NB4 (cell line): ENCODE results near the gene LAG3.

Source experiments
- DNase-seq: peaks from one replicate; pipeline ENCODE4 v3.0.0; 2010; ENCODE audit warnings: low read depth
- H3K4me3 ChIP-seq: one replicate; pipeline ENCODE4 v1.5.1; 2011; ENCODE audit warnings: mild to moderate bottlenecking, low read depth, low read length, moderate library complexity
- MYC ChIP-seq: IDR thresholded peaks from 2 replicates; pipeline ENCODE4 v1.6.1; 2011; ENCODE audit warnings: low read depth, low read length
- POLR2A ChIP-seq: IDR thresholded peaks from 2 replicates; pipeline ENCODE4 v1.6.1; 2011; ENCODE audit warnings: mild to moderate bottlenecking; ENCODE audit not compliant: insufficient read length; ENCODE audit errors: extremely low read depth
- TF ChIP-seq, protein P1 (sequence below): IDR thresholded peaks from one replicate; pipeline ENCODE4 v1.5.1; 2012; ENCODE audit warnings: low read depth, low read length
- TF ChIP-seq, protein P2 (sequence below): IDR thresholded peaks from 2 replicates; pipeline ENCODE4 v1.6.1; 2011; ENCODE audit warnings: low read depth, low read length

The LAG3 gene

DNA sequence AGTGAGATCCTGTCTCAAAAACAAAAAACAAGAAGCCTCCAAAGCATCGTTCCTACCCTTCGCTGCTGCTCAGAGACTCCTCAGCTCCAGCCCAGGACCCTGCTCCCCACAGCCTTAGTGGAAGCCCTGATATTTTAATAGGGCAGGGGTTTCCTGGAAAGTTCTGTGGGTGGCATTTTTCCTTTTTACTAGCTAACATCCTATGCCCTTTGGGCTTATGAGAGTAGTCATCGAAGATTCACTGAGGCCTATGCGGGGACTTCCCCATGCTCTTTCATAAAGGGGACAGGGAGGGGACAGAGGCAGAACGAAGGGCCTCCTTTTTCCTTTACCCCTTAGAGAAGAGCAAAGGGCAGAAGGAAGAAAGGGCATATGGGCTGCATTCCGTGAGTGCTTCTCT is 8.3 kb downstream of the LAG3 start:
- DNase-seq = no peak

DNA sequence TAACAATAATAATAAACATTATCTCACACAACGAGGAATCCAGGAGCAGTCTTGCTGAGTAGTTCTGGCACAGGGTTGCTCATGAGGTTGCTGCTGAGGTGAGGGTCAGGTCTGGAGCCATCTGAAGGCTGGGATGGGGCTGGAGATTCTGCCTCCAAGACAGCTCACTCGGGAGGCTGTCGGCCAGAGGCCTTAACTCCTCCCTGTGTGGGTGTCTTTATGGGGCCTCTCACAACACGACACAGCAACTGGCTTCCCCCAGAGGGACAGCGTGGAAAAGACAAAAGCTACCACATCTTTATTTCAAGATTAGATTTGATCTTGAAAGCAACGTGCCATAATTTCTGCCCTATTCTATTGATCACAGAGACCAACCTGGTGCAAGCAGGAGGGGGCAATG is 9.8 kb downstream of the LAG3 start:
- TF ChIP-seq, protein P1, sequence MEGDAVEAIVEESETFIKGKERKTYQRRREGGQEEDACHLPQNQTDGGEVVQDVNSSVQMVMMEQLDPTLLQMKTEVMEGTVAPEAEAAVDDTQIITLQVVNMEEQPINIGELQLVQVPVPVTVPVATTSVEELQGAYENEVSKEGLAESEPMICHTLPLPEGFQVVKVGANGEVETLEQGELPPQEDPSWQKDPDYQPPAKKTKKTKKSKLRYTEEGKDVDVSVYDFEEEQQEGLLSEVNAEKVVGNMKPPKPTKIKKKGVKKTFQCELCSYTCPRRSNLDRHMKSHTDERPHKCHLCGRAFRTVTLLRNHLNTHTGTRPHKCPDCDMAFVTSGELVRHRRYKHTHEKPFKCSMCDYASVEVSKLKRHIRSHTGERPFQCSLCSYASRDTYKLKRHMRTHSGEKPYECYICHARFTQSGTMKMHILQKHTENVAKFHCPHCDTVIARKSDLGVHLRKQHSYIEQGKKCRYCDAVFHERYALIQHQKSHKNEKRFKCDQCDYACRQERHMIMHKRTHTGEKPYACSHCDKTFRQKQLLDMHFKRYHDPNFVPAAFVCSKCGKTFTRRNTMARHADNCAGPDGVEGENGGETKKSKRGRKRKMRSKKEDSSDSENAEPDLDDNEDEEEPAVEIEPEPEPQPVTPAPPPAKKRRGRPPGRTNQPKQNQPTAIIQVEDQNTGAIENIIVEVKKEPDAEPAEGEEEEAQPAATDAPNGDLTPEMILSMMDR = no peak
- no peak for TF ChIP-seq MYC
- TF ChIP-seq, protein P2, sequence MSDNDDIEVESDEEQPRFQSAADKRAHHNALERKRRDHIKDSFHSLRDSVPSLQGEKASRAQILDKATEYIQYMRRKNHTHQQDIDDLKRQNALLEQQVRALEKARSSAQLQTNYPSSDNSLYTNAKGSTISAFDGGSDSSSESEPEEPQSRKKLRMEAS = no peak
- TF ChIP-seq POLR2A = no peak
- DNase-seq = no peak
- H3K4me3 ChIP-seq = no peak overlapping the region

More for the DNA sequence above, 8.3 kb downstream of the LAG3 start:
- TF ChIP-seq, protein P2 = no peak
- TF ChIP-seq POLR2A = no peak
- TF ChIP-seq, protein P1 = no peak
- TF ChIP-seq MYC = no peak
- H3K4me3 ChIP-seq = no peak overlapping the region

DNA sequence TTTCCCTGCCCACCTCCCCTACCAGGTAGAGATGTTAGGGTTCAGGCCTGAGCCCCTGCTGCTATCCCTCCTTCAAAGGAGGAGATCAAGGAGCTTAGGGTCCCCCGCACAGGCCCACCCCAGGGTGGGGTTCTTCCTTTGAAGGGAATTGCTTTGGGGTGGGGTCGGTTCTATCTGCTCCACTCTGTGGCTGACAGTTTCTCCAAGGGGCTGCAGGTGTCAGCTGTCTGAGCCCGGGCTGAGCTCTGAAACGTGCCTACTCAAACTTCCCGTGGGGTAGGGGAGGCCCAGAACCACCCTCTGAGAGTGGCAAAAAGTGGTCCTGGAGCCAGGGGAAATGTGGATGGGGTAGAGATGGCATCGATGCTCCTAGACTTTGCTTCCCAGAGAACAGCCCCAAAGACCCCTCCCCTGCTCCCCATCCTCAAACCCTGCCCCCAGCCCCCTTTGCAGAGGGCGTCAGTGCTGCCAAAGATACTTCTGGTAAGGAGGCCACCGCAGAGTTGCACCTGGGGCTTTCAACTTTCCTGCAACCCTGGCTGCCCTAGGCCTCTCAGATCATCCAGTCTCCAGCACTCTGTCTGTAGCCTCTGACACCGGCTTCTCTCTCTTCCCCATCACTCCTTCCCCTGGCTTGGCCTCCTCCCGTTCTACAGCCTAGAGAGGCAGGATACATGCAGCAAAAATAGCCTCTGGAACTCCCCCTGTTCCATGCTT is 10.7 kb downstream of the LAG3 start:
- no peak for DNase-seq
- TF ChIP-seq, protein P2 = no peak
- no peak for TF ChIP-seq POLR2A
- H3K4me3 ChIP-seq = no peak overlapping the region

DNA sequence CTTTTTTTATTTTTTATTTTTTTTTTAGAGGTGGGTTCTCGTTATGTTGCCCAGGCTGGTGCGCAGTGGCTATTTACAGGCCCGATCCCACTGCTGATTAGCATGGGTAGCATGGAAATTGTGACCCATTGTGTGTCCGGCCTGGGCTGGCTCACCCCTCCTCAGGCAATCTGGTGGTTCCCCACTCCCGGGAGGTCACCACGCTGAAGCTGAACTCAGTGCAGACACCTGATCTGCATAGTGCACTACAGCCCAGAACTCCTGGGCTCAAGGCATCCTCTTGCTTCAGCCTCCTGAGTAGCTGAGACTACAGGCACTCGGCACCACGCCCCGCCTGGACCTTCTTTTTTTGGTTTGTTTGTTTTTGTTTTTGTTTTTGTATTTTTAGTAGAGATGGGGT is 11.5 kb downstream of the LAG3 start:
- TF ChIP-seq MYC = no peak
- TF ChIP-seq POLR2A = no peak
- TF ChIP-seq, protein P2 = no peak
- TF ChIP-seq, protein P1 = no peak
- H3K4me3 ChIP-seq = no peak overlapping the region
- no peak for DNase-seq

DNA sequence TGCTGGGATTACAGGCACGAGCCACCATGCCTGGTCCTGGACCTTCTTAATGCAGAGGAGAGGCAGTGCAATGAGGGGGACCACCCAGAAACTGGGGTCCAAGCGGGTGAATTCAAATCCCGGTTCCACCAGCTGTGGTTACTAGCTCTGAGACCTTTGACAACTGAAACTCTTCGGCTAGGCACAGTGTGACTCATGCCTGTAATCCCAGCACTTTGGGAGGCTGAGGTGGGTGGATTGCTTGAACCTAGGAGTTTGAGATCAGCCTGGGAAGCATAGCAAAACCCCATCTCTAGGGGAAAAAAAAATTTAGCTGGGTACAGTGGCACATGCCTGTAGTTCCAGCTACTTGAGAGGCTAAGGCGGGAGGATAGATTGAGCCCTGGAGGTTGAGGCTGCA is 12.0 kb downstream of the LAG3 start:
- H3K4me3 ChIP-seq = no peak overlapping the region
- TF ChIP-seq, protein P2 = no peak
- TF ChIP-seq MYC (no peak), POLR2A (no peak)
- TF ChIP-seq, protein P1 = no peak

DNA sequence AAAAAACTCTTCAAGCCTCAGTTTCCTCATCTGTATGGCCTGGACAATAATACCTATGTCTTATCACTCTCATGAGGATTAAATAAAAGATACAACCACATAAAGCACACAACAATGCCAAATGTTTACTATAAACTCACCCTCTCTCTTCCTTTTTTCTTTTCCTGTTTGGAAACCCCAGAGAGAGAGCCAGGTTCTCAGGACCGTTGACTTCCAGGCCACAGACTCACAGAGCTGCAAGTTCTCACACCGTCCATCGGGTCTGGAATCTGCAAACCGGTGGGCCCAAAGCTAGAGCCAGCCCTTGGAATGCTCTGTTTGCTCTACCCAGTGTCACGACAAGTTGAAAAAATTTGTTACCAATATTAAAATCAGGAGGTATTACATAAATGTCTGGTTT is 12.4 kb downstream of the LAG3 start:
- no peak for DNase-seq
- no peak overlapping the region for H3K4me3 ChIP-seq
- TF ChIP-seq POLR2A = no peak

More for the DNA sequence above, 12.0 kb downstream of the LAG3 start:
- no peak for DNase-seq
